HUES48 (cell line): ENCODE results near the gene OR13C2.
"Not testable (repeated sequence)": the region's sequence is repeated elsewhere in the genome, so short reads cannot be mapped to it uniquely, and the experiment has no call there.

Experiments used
- H3K27ac ChIP-seq: one replicate; pipeline ENCODE4 v1.7.0; 2013; ENCODE audit warnings: low read depth, low read length, inconsistent platforms
- H3K27me3 ChIP-seq: 2 replicates; pipeline ENCODE4 v1.6.1; 2013; ENCODE audit warnings: mild to moderate bottlenecking, low read length; ENCODE audit not compliant: control insufficient read depth, insufficient read depth
- H3K36me3 ChIP-seq: 2 replicates; pipeline ENCODE4 v1.6.1; 2013; ENCODE audit warnings: low read length; ENCODE audit not compliant: control insufficient read depth, insufficient read depth
- H3K4me1 ChIP-seq: 2 replicates; pipeline ENCODE4 v1.6.1; 2013; ENCODE audit warnings: mild to moderate bottlenecking, low read length; ENCODE audit not compliant: control insufficient read depth, insufficient read depth
- H3K4me3 ChIP-seq: 2 replicates; pipeline ENCODE4 v1.5.1; 2013; ENCODE audit warnings: mild to moderate bottlenecking, low read depth, low read length
- H3K9ac ChIP-seq: 2 replicates; pipeline ENCODE4 v1.6.1; 2013; ENCODE audit warnings: mild to moderate bottlenecking, low read depth, low read length, moderate library complexity
- H3K9me3 ChIP-seq: 2 replicates; pipeline ENCODE4 v1.6.1; 2013; ENCODE audit warnings: low read length; ENCODE audit not compliant: control insufficient read depth, insufficient read depth

The OR13C2 gene, protein sequence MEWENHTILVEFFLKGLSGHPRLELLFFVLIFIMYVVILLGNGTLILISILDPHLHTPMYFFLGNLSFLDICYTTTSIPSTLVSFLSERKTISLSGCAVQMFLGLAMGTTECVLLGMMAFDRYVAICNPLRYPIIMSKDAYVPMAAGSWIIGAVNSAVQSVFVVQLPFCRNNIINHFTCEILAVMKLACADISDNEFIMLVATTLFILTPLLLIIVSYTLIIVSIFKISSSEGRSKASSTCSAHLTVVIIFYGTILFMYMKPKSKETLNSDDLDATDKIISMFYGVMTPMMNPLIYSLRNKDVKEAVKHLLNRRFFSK

DNA sequence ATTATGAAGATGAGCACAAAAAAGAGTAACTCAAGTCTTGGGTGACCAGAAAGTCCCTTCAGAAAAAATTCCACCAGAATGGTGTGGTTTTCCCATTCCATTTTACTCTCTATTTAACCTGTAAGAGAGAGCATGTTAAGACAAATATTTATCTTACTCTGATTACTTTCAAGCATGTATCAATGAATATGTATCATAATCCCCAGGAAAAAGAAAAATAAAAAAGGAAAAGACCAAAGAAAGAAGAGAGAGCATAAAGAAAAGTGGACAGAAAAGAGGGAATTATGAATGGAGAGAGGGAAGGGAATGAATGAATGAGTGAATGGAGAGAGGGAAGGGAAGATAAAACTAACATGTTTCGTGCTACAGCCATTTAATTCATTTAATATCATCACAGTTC lies at the start of gene OR13C2:
Gene OR13C2, minus strand, starts transcription at position 101 of the 400 bp plus-strand sequence. Its CDS starts 0 bp downstream, at position 101.
- not testable (repeated sequence) for H3K4me3 ChIP-seq, H3K36me3 ChIP-seq, H3K27ac ChIP-seq, H3K27me3 ChIP-seq, H3K9me3 ChIP-seq, H3K4me1 ChIP-seq, H3K9ac ChIP-seq

GRCh38 chr9:104635456-104635855 lies 30.0 kb upstream of the OR13C2 start:
- Histone ChIP-seq H3K4me3 (no peak overlapping the region), H3K27me3 (no peaks in the 10 kb centered on the region), H3K9me3 (peaks cover 17% of the 10 kb centered on the region), H3K4me1 (no peaks in the 10 kb centered on the region), H3K36me3 (no peaks in the 10 kb centered on the region), H3K27ac (no peak overlapping the region), H3K9ac (no peak overlapping the region)

GRCh38 chr9:104633976-104634520 lies 28.6 kb upstream of the OR13C2 start:
- H3K4me1 ChIP-seq = no peaks in the 10 kb centered on the region
- H3K36me3 ChIP-seq = no peaks in the 10 kb centered on the region
- H3K9me3 ChIP-seq = peaks cover 10% of the 10 kb centered on the region
- no peaks in the 10 kb centered on the region for H3K27me3 ChIP-seq
- H3K9ac ChIP-seq = no peak overlapping the region
- no peak overlapping the region for H3K27ac ChIP-seq
- H3K4me3 ChIP-seq = no peak overlapping the region

- H3K9ac ChIP-seq, H3K27me3 ChIP-seq, H3K4me3 ChIP-seq, H3K27ac ChIP-seq, H3K9me3 ChIP-seq, H3K4me1 ChIP-seq, H3K36me3 ChIP-seq: not testable (repeated sequence)
These were observed 20.5 kb upstream of the OR13C2 start for GRCh38 chr9:104625964-104626363.

- no peaks in the 10 kb centered on the region for H3K27me3 ChIP-seq
- H3K27ac ChIP-seq = no peak within 1 kb of the TSS
- H3K36me3 ChIP-seq = no peaks in the 10 kb centered on the region
These were observed 12.7 kb upstream of the OR13C2 start, which contains the start of gene OR13C9 for GRCh38 chr9:104618104-104618503. Gene OR13C9 (minus strand): TSS chr9:104618204. CDS start chr9:104618204, 0 bp downstream.

DNA sequence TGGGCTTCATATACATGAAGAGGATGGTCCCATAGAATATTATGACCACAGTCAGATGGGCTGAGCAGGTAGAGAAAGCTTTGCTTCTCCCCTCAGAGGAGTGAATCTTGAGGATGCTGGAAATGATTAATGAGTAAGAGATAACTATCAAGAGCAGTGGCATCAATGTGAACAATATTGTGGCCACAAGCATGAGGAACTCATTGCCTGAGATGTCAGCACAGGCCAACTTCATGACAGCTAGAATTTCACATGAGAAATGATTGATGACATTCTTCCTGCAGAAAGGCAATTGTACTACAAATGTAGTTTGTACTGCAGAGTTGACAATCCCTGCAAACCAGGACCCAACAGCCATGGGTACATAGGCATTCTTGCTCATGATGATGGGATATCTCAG lies 12.0 kb upstream of the OR13C2 start:
- H3K9me3 ChIP-seq = no peaks in the 10 kb centered on the region
- no peaks in the 10 kb centered on the region for H3K4me1 ChIP-seq

More at GRCh38 chr9:104618104-104618503, 12.7 kb upstream of the OR13C2 start, which contains the start of gene OR13C9:
- Histone ChIP-seq H3K9me3 (no peaks in the 10 kb centered on the region), H3K4me3 (no peak within 1 kb of the TSS), H3K9ac (no peak within 1 kb of the TSS), H3K4me1 (no peaks in the 10 kb centered on the region)

GRCh38 chr9:104611213-104611612 lies 5.8 kb upstream of the OR13C2 start:
- H3K27me3 ChIP-seq = no peaks in the 10 kb centered on the region
- no peaks in the 10 kb centered on the region for H3K4me1 ChIP-seq
- no peaks in the 10 kb centered on the region for H3K9me3 ChIP-seq
- no peak overlapping the region for H3K27ac ChIP-seq
- no peaks in the 10 kb centered on the region for H3K36me3 ChIP-seq
- H3K4me3 ChIP-seq = no peak overlapping the region
- H3K9ac ChIP-seq = no peak overlapping the region

More for the DNA sequence above, 12.0 kb upstream of the OR13C2 start:
- no peaks in the 10 kb centered on the region for H3K27me3 ChIP-seq
- H3K27ac ChIP-seq = no peak overlapping the region
- no peaks in the 10 kb centered on the region for H3K36me3 ChIP-seq
- H3K4me3 ChIP-seq = no peak overlapping the region
- no peak overlapping the region for H3K9ac ChIP-seq

DNA sequence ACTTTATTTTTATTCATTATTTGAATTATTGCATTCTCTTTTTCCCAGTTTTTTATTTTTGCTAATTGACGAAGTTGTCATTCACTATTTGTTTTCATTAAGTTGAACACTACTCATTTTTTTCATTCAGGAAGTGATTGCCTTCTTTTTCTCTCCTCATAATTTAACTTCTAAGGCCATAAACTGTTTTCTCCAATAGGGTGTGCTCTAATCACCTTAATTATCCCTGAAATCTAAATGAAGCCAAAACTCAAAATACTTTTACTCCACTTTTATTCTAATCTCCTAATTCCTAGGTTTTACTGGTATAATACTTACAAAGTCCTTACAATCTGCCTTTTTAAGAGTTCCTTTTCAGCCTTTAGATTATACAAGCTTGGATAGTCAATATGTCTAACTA lies 2.9 kb upstream of the OR13C2 start:
- Histone ChIP-seq H3K36me3 (no peaks in the 10 kb centered on the region), H3K9me3 (no peaks in the 10 kb centered on the region), H3K27me3 (no peaks in the 10 kb centered on the region), H3K4me3 (no peak overlapping the region), H3K9ac (no peak overlapping the region), H3K4me1 (no peaks in the 10 kb centered on the region), H3K27ac (no peak overlapping the region)

DNA sequence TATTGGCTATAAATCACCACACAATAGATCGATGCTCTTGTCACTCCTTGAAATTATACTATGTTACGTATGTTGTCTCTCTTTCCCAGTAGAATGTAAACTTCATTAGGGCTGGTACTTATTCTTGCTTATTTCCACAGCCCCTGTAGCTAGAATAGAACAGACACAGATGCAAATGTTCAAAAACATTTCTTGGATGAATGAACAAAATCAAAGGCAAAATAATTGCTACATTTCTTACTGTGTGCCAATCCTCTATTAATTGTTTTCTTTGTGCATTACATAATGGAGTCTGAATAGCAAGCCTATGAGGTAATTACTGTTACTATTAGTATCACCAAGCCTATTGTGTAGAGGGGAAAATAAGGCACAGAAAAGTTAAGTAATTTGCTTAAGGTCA lies 725 bp upstream of the OR13C2 start:
- H3K4me1 ChIP-seq = no peaks in the 10 kb centered on the region
- H3K9ac ChIP-seq = no peak overlapping the region
- H3K36me3 ChIP-seq = no peaks in the 10 kb centered on the region
- no peak overlapping the region for H3K27ac ChIP-seq
- no peaks in the 10 kb centered on the region for H3K9me3 ChIP-seq
- no peak overlapping the region for H3K4me3 ChIP-seq
- H3K27me3 ChIP-seq = no peaks in the 10 kb centered on the region

DNA sequence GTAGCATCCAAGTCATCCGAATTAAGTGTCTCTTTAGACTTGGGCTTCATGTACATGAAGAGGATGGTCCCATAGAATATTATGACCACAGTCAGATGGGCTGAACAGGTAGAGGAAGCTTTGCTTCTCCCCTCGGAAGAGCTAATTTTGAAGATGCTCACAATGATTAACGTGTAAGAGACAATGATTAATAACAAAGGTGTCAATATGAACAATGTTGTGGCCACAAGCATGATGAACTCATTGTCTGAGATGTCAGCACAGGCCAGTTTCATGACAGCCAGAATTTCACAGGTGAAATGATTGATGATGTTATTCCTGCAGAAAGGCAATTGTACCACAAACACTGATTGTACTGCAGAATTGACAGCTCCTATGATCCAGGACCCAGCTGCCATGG lies 626 bp downstream of the OR13C2 start:
- no peaks in the 10 kb centered on the region for H3K27me3 ChIP-seq
- H3K4me3 ChIP-seq = no peak overlapping the region
- H3K36me3 ChIP-seq = no peaks in the 10 kb centered on the region
- H3K9me3 ChIP-seq = no peaks in the 10 kb centered on the region
- H3K9ac ChIP-seq = no peak overlapping the region
- no peaks in the 10 kb centered on the region for H3K4me1 ChIP-seq
- no peak overlapping the region for H3K27ac ChIP-seq

DNA sequence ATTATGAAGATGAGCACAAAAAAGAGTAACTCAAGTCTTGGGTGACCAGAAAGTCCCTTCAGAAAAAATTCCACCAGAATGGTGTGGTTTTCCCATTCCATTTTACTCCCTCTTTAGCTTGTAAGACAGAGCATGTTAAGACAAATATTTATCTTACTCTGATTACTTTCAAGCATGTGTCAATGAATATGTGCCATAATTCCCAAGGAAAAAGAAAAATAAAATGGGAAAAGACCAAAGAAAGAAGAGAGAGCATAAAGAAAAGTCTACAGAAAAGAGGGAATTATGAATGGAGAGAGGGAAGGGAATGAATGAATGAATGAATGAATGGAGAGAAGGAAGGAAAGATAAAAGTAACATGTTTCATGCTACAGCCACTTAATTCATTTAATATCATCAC lies 6.1 kb downstream of the OR13C2 start, which contains the start of gene OR13C5:
Gene OR13C5, minus strand, starts transcription at position 101 of the 400 bp plus-strand sequence. Its CDS starts 0 bp downstream, at position 101.
- H3K27me3 ChIP-seq, H3K27ac ChIP-seq, H3K4me1 ChIP-seq, H3K36me3 ChIP-seq, H3K9ac ChIP-seq, H3K4me3 ChIP-seq, H3K9me3 ChIP-seq: not testable (repeated sequence)
